TTC549 (cell line): Measurements from ENCODE around the gene OR2B6.
"Not testable (repeated sequence)": the region's sequence is repeated elsewhere in the genome, so short reads cannot be mapped to it uniquely, and the experiment has no call there.

Experiments
- FAIRE-seq: peaks from 2 replicates; lab custom pipeline; 2012; peaks lifted over from hg19 to GRCh38; lab: Jason Lieb, UNC

OR2B6 gene

DNA sequence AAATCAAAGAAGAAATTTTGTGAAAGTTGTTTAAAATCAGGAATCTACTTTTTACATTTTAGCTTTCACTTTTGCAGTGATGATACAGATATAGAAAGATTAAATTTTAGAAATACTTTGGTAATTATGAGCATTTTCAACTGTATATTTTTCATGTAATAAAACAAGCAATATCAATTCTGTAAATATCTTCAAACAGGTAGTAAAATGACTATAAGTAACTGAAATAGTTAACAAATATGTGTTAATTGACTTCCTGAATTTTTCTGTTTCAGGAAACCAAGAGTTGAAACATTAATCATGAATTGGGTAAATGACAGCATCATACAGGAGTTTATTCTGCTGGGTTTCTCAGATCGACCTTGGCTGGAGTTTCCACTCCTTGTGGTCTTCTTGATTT is at the start of gene OR2B6:
OR2B6 (plus strand) TSS at position 301 of the 400 bp plus-strand sequence; CDS start at position 301, 0 bp downstream.
- no peak for FAIRE-seq

DNA sequence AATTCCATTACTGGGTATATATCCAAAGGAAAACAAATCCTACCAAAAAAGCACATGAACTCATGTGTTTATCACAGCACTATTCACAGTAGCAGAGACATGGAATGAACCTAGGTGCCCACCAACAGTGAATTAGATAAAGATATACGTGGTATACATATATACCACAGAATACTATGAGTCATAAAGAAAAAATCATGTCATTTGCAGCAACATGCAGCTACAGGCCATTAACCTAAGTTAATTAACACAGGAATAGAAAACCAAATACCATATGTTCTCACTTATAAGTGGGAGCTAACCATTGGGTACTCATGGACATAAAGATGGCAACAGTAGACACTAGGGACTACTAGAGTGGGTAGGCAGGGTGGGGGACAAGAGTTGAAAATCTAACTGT is 49.0 kb upstream of the OR2B6 start:
- FAIRE-seq: no peak

DNA sequence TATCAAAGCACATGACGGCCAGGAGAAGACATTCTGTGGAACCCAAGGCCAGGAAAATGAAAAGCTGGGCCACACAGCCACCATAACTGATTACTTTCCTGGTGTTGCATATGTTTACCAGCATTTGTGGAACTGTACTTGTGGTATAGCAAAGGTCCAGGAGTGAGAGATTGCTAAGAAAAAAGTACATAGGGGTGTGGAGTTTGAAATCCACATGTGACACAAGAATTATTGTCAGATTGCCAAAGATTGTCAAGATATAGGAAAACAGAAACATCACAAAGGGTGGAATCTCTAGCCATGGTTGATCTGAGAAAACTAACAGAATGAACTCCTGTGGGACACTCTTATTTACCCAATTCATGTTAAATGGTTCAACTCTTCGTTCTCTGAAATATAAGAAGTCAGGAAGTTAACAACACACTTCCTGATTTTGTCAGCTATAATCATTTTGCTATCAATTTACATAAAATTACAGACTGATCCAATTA is 45.0 kb upstream of the OR2B6 start, which contains the start of gene OR2B2:
OR2B2 (minus strand) TSS at position 441 of the 491 bp plus-strand sequence; CDS start at position 364, 77 bp downstream.
- FAIRE-seq: no peak

DNA sequence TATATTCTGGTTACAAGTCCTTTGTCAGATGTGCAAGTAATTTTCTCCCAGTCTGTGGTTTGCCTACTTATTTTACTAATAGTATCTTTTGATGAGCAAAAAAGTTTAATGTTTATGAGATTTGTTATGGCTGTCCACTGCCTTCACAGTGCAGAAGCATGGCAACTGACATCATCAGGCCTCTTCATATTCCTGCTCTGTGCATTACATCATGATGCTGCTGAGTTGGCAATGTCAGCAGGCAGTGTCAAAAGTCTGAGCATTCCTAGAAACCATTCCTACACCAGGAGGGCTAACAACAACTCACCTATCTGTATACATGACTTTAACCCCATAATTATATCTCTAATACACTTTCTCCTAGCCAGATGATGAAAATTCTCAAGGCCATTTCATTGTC is 34.1 kb upstream of the OR2B6 start:
- FAIRE-seq: no peak

DNA sequence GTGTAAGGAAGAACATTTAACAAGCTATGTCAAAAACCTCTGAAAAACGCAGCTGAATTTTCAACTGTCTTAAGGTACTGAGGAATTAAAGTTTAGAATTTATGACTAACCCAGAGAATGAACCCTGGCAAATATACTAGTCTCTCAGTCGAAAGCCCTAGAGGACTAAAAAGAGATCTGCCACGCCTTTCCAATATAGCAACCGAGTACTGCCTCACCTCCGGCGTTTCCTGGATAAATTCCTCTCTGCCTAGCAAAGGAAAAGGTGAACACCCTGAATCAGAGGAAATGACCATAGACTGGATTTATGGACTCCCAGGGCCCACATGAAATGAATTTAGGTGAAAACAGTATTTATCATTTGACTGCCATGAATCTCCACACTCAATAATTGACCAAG is 32.9 kb upstream of the OR2B6 start:
- FAIRE-seq: no peak

DNA sequence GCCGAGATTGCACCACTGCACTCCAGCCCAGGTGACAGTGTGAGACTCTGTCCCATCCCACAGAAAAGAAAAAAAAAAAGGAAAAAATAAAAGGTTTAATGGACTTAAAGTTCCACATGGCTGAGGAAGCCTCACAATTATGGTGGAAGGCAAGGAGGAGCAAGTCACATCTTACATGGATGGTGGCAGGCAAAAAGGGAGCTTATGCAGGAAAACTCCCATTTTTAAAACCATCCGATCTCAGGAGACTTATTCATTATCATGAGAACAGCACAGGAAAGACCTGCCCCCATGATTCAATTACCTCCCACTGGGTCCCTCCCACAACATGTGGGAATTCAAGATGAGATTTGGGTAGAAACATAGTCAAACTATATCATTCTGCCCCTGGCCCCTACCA is 29.0 kb upstream of the OR2B6 start:
- not testable (repeated sequence) for FAIRE-seq

DNA sequence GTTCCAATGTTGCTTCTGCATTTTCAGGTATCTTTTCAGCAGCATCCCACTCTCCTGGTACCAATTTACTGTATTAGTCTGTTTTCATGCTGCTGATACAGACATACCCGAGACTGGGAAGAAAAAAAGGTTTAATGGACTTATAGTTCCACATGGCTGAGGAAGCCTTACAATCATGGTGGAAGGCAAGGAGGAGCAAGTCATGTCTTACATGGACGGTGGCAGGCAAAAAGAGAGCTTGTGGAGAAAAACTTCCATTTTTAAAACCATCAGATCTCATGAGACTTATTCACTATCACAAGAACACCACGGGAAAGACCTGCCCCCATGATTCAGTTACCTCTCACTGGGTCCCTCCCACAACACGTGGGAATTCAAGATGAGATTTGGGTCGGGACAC is 27.1 kb upstream of the OR2B6 start:
- not testable (repeated sequence) for FAIRE-seq

DNA sequence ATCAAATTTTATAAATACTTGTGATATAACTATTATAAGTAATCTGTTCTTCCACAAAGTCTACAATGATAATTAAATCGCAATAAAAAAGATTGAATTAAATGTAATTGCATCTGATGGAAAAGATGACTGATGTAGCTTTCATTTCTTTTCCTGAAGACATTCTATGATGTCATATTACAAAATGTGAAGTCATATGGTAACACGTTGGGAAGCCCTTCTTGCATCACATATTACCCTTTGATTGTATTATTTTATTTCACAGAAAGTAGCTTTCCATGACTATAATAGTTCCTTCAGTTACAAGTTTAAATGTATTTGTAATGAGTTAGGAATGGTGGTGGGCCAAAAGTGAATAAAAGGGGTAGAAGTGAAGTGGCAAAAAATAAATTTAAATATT is 25.8 kb upstream of the OR2B6 start:
- no peak for FAIRE-seq

DNA sequence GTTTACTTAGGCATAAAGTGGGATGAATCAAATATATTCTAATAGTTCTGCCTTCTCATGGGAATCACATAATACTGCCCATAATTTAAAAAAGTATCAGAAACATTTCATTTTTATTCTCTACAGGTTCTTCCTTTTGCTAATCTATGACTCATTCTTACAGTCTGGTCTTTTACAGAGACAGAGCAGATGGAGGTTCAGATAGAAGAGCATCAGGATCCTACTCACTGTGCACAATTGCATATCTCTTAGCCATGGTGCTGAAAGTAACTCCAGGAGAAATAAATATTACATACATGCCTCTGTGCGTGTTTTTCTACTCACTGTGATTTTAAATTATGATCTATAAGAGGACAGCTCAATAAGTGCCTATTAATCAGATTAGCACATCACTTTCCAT is 16.3 kb upstream of the OR2B6 start:
- no peak for FAIRE-seq

DNA sequence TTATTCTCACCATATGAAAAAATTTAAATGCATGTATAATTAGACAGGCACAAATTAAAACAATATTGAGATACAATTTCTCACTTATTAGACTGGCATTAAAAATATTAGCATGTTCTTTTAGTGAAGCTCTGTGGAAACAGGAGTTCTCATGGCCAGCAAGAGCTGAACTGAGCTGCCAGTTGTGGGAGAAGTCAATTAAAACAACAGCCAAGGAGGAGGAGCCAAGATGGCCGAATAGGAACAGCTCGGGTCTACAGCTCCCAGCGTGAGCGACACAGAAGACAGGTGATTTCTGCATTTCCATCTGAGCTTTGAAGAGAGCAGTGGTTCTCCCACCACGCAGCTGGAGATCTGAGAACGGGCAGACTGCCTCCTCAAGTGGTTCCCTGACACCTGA is 14.0 kb upstream of the OR2B6 start:
- not testable (repeated sequence) for FAIRE-seq

DNA sequence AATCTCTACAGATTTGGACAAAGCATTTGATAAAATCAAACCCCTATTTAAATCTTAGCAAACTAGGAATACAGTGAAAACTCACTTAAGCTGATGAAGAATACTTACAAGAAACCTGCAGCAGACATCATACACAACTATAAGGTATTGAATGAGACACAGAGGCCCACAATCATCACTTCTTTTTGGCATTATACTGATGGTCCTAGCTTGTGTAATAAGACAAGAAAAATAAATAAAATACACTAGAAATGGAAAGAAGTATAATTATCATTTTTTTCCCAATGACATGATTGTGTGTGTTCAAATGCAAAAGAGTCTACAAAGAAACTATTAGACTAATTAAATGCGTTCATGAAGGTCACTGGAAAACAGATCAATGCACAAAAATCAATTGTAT is 8.8 kb upstream of the OR2B6 start:
- FAIRE-seq: no peak

DNA sequence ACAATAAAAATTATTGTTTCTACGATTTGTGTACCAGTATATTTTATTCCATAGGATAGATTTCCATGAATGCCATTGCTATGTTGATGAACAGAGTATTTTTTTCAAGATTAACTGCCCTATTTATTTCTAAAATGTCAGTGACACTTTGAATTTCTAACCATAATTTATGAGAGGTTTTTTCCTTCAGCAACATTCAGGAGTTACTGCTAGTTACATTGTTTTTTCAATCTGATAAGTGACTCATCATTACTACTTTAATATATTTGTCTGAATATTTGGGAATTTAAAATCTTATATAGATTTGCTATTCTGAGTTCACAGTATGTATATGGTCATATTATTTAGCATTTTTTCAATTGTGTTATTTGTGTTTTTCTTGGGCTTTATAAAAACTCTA is 6.0 kb upstream of the OR2B6 start:
- FAIRE-seq: no peak

DNA sequence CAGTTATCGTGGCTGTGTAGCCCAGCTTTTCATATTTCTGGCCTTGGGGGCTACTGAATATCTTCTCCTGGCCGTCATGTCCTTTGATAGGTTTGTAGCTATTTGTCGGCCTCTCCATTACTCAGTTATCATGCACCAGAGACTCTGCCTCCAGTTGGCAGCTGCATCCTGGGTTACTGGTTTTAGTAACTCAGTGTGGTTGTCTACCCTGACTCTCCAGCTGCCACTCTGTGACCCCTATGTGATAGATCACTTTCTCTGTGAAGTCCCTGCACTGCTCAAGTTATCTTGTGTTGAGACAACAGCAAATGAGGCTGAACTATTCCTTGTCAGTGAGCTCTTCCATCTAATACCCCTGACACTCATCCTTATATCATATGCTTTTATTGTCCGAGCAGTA is 475 bp downstream of the OR2B6 start:
- no peak for FAIRE-seq

DNA sequence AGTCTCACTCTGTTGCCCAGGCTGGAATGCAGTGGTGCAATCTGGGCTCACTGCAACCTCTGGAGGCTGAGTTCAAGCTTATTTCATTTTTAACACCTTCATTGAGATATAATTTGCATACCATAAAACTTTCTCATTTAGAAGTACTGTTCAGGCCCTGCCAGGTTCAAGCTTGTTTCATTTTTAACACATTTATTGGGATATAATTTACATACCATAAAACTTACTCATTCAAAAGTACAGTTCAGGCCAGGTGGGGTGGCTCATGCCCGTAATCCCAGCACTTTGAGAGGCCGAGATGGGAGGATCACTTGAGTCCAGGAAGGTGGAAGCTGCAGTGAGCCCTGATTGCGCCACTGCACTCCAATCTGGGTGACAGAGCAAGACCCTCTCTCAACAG is 5.5 kb downstream of the OR2B6 start:
- no peak for FAIRE-seq

DNA sequence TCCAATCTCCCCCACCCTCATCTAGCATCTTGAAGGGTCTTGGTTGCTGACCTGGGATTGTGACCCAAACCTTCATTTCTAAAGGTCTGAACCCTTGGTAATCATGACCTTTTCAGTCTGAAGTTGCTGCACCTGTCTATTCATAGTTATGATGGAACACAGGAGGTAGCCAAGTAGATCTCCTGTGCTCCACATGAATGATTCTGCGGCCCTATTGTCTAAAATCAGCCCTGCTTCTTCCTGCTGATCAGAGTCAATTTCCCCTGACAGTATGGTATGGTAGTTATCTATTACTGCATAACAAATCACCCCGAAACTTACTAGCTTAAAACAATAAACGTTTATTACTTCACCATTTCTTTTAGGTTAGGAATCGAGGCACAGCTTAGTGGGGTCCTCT is 9.0 kb downstream of the OR2B6 start:
- no peak for FAIRE-seq

DNA sequence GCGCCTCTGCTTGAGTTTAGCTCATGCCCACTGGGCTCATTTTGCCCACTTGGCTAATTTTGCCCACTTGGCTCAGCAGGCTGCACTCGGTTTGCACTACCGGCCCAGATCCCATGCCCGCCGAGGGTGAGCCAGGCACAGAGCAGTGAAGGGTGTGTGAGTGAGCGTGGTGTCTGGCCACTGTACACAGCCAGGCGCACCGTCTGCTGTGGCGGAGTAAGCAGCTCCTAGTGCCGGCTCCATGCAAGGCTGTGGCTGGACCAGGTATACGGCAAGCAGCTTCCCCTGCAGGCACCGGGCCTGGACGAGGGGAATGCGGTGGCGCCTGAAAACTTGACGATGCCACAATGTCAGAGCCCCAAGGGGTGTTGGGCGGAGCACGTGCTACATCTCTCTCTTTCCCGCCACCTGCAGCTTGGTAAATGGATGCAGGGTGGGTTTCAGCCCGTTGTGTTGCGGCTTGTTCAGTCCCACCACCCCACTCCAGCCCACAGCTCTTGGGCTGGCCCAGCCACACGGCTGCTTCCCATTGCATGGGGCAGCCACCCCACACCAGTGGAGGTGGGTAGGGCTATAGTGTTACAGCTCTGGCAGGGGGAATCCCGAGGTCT is 9.9 kb downstream of the OR2B6 start:
- FAIRE-seq: no peak

DNA sequence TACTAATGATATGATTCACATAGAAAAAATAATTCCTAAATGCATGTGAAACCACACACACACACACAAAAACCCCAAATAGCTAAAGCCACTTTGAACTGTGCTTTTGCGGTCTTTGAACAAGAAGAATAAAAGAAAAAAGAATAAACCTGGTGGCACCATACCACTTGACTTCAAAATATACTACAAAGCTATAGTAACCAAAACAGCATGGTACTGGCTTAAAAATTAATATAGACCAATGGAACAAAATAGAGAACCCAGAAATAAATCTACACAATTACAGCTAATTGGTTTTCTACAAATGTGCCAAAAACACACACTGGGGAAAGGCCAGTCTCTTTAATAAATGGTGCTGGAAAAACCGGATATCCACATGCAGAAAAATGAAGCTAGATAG is 13.4 kb downstream of the OR2B6 start:
- no peak for FAIRE-seq

DNA sequence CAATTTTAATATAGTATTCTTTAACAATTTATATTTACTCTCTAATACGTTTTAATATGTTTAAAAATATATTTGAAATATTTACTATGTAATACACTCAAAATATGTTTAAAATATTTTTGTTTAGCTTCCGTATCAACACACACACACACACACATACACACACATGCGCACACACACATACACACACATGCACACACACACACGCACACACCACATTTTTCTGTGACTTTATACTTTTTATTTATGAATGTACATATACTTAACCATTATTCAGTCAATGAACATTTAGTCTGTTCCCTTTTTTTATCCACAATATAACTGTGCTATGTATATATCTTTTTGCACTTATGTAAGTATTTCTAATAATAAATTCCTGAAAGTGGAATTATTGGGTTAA is 15.7 kb downstream of the OR2B6 start:
- no peak for FAIRE-seq

DNA sequence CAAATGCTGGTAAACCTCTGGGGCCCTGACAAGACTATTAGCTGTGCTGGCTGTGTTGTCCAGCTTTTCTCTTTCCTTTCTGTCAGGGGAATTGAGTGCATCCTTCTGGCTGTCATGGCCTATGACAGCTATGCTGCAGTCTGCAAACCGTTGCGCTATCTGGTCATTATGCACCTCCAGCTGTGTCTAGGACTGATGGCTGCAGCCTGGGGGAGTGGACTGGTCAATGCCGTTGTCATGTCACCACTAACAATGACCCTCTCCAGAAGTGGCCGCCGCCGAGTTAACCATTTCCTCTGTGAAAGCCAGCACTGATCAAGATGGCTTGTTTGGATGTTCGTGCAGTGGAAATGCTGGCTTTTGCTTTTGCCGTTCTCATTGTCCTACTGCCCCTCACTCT is 20.3 kb downstream of the OR2B6 start:
- no peak for FAIRE-seq

DNA sequence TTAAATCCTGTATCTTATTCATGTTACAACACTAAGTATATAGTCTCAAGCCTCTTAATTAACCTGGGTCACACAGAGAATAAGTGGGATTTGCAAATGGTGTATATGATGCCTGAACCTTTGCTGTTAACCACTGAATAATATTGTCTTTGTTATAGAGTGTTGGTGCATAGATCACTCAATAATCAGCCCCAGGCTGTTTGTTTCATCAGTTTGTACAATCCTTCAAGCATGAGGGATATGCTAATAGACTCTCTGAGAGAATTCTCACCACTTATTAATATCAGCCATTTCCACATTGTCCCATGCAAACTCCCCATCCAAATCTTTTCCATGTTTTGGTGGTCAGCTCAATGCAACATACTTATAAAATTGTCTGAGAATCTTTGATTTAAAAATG is 21.7 kb downstream of the OR2B6 start:
- no peak for FAIRE-seq

DNA sequence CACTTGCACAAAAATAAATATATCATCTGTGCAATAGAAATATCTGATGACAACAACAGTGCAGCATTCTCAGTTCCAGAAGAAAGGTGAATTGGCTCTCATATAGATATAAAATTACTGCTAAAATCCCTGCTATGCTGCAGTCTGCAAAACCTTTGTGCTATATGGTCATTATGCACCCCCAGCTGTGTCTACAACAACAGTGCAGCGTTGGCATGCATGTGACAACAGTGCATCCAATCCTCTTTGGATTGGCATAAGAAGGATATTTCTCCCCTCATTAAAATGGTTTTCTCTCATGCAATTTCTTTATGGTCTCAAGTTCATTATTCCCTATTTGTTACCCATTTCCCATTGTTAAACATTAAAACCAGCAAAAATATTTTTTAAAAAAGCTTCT is 23.1 kb downstream of the OR2B6 start:
- FAIRE-seq: no peak

DNA sequence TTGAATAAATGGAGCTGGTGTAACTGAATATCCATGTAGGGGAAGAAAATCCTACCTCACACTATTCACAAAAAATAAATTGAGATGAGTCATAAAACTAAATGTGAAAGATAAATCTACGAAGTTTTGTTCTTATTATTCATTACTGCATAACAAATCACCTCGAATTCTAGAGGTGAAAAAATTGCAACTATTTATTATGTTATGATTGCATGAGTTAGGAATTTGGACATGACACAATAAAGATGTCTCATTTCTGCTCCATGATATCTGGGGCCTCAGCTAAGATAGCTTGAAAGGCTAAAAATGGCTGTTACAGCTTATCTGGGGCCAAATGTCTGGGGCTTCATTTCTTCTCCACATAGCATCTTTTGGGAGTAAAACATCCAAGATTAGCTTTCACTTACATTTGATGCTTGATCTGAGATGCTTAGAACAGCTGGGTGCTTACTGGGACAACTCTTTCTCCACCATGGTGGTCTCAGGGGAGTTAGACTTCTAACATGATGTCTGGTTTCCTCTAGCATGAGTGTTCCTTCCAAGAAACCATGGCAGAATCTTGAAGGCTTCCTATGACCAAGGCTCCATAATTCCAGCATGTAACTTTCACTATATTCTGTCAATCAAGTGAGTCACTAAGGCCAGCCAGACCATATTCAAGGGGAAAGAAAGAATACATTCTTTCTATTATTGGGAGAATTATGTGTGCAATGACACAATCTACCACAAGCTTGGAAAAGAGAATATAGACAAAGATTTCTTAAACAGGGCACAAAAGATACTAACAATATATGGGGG is 30.1 kb downstream of the OR2B6 start:
- FAIRE-seq: no peak

DNA sequence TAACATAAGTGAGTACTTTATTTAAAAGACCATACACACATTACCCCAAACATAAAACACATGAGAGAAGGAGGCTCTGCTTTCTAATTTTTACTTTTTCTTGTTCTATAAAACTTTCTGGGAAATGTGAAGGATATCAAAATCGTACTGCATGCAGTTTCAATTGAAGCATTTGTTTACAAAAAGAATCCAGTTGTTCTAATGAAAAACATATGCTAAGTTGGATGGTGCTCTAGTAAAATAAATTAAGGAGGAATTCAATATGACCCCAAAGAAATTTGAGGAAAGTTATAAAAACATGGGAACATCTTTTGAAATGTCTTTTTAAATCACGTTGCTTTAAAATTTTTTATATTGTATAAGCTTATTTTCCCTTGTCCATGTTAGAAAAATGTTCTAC is 37.6 kb downstream of the OR2B6 start:
- no peak for FAIRE-seq
